Hepatic stellate cell (primary cell): ENCODE data around the gene ADGRG3.

ENCODE experiments used
- DNase-seq: peaks from one replicate; pipeline ENCODE4 v3.0.0; 2011; ENCODE audit warnings: low spot score

ADGRG3 gene

GRCh38 chr16:57646388-57647039, 21.6 kb upstream of the ADGRG3 start:
- DNase-seq, result no peak

GRCh38 chr16:57647136-57647875, 20.8 kb upstream of the ADGRG3 start:
- DNase-seq, result no peak

- DNase-seq, result no peak
These were observed 20.0 kb upstream of the ADGRG3 start for GRCh38 chr16:57648125-57648524.

GRCh38 chr16:57648581-57649442, 19.3 kb upstream of the ADGRG3 start:
- peak; percentile 94 for DNase-seq

GRCh38 chr16:57649443-57649751, 18.7 kb upstream of the ADGRG3 start:
- DNase-seq, result no peak

- DNase-seq, result no peak
These were observed 18.3 kb upstream of the ADGRG3 start for GRCh38 chr16:57649846-57650245.

GRCh38 chr16:57651344-57652333, 16.5 kb upstream of the ADGRG3 start:
- no peak for DNase-seq

- no peak for DNase-seq
These were observed 15.2 kb upstream of the ADGRG3 start for GRCh38 chr16:57652695-57653471.

- no peak for DNase-seq
These were observed 14.2 kb upstream of the ADGRG3 start for GRCh38 chr16:57653936-57654335.

- no peak for DNase-seq
These were observed 11.7 kb upstream of the ADGRG3 start for GRCh38 chr16:57656342-57656955.

GRCh38 chr16:57657228-57657627, 10.9 kb upstream of the ADGRG3 start:
- no peak for DNase-seq

- no peak for DNase-seq
These were observed 9.8 kb upstream of the ADGRG3 start for GRCh38 chr16:57658130-57658877.

GRCh38 chr16:57658878-57659674, 9.0 kb upstream of the ADGRG3 start:
- no peak for DNase-seq

- DNase-seq, result no peak
These were observed 7.2 kb upstream of the ADGRG3 start for GRCh38 chr16:57660715-57661463.

- no peak for DNase-seq
These were observed 6.6 kb upstream of the ADGRG3 start for GRCh38 chr16:57661510-57661909.

GRCh38 chr16:57661936-57662906, 5.9 kb upstream of the ADGRG3 start:
- no peak for DNase-seq

GRCh38 chr16:57663436-57663835, 4.7 kb upstream of the ADGRG3 start:
- DNase-seq, result no peak
